Esophagus squamous epithelium (tissue), 5 donors: ENCODE results near the gene OXCT2. TPM values are rescaled to one million over a fixed set of nuclear protein-coding genes. Genes with fewer than 3 reads are reported as not detected.

Experiments used
- DNase-seq: peaks from one replicate; lab custom pipeline; 2025; lab: John Stamatoyannopoulos, UW
- H3K27ac ChIP-seq, 4 donors: fragments of 200-600 bp; sonication (generic); one replicate each; pipeline ENCODE4 v1.5.1; 2016 to 2019; ENCODE audit warnings: mild to moderate bottlenecking in 1 of 4
- H3K27me3 ChIP-seq, 4 donors: fragments of 200-600 bp; sonication (generic); 1 replicate in 3 of 4; 2 replicates in 1 of 4; pipeline versions ENCODE4 v1.5.1 to v1.6.0; 2017 to 2021; ENCODE audit warnings: antibody characterized with exemption in 1 of 4
- H3K36me3 ChIP-seq, 3 donors: fragments of 200-600 bp; sonication (generic); one replicate each; pipeline ENCODE4 v1.5.1; 2016 to 2019
- H3K4me1 ChIP-seq, 3 donors: fragments of 200-600 bp; sonication (generic); one replicate each; pipeline ENCODE4 v1.5.1; 2017 to 2019
- H3K4me3 ChIP-seq, 4 donors: fragments of 200-600 bp; sonication (generic); 1 replicate in 3 of 4; 2 replicates in 1 of 4; pipeline ENCODE4 v1.5.1; 2016 to 2019; ENCODE audit warnings: mild to moderate bottlenecking in 2 of 4, moderate library complexity in 1 of 4
- H3K9me3 ChIP-seq, 3 donors: fragments of 200-600 bp; sonication (generic); one replicate each; pipeline ENCODE4 v1.5.1; 2016 to 2019
- POLR2A ChIP-seq, 4 donors: fragments of 450-650 bp; IDR thresholded peaks; one replicate each; pipeline ENCODE4 v1.6.1; 2017; ENCODE audit warnings: antibody characterized with exemption in 4 of 4, mild to moderate bottlenecking in 4 of 4, moderate library complexity in 3 of 4
- WGBS, 2 donors: methylation state at CpG; one replicate each; pipeline ENCODE4 v1.1.5; 2018; 5-methylcytosine and 5-hydroxymethylcytosine counted together
- intact Hi-C: fragments of 100-400 bp; cut with DNase I; formaldehyde crosslinking; loops from one replicate; pipeline ENCODE4 v1.15.0; 2022
- total RNA-seq, 4 donors: library from RNA; depleted of rRNA; stranded (reverse); fragments of >200 nt; gene quantifications; one replicate each; pipeline ENCODE4 v1.1.0, GENCODE V29; 2016
- TF ChIP-seq, protein P1 (sequence below), 6 experiments: fragments of 450-650 bp in 4 of 6; fragments of 200-600 bp in 2 of 6; sonication (generic) in 2 of 6; IDR thresholded peaks; one replicate each; pipeline ENCODE4 v1.5.1; 2016 to 2019; ENCODE audit warnings: antibody characterized with exemption in 6 of 6, mild to moderate bottlenecking in 4 of 6, moderate library complexity in 4 of 6
- donor health status: DM: yes; HTN: yes; CAD: no.

The OXCT2 gene
- total RNA-seq, 4 donors from 2014 or later = 0.19 to 0.48 TPM; not detected in 2

DNA sequence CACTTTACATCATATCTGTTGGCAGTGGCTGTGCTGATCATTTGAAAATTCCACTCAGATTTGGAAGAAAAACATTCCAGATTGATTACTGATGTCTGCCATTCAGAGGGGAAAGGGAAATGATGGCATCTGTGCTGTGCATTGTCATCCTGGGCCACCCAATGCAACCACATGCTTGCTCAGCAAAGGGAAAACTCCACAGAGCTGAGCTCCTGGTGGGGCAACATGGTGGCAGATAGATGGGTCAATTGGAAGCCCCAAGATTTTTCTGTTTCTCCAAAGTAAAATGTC is 11.8 kb downstream of the OXCT2 start:
- DNase-seq = no peak
- H3K36me3 ChIP-seq = peaks cover 0 to 65% (median 0%) of the 10 kb centered on the region in 3 donors
- peaks cover 0 to 3% (median 0%) of the 10 kb centered on the region in 3 donors for H3K4me1 ChIP-seq
- intact Hi-C loops = no loop called here
- no peak for TF ChIP-seq POLR2A (IDR thresholded peaks at IDR 0.05)
- TF ChIP-seq, protein P1, sequence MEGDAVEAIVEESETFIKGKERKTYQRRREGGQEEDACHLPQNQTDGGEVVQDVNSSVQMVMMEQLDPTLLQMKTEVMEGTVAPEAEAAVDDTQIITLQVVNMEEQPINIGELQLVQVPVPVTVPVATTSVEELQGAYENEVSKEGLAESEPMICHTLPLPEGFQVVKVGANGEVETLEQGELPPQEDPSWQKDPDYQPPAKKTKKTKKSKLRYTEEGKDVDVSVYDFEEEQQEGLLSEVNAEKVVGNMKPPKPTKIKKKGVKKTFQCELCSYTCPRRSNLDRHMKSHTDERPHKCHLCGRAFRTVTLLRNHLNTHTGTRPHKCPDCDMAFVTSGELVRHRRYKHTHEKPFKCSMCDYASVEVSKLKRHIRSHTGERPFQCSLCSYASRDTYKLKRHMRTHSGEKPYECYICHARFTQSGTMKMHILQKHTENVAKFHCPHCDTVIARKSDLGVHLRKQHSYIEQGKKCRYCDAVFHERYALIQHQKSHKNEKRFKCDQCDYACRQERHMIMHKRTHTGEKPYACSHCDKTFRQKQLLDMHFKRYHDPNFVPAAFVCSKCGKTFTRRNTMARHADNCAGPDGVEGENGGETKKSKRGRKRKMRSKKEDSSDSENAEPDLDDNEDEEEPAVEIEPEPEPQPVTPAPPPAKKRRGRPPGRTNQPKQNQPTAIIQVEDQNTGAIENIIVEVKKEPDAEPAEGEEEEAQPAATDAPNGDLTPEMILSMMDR (IDR thresholded peaks at IDR 0.05) = no peak
- no peaks in the 10 kb centered on the region for H3K9me3 ChIP-seq
- no peak overlapping the region for H3K4me3 ChIP-seq
- no peak overlapping the region for H3K27ac ChIP-seq
- no peaks in the 10 kb centered on the region for H3K27me3 ChIP-seq

DNA sequence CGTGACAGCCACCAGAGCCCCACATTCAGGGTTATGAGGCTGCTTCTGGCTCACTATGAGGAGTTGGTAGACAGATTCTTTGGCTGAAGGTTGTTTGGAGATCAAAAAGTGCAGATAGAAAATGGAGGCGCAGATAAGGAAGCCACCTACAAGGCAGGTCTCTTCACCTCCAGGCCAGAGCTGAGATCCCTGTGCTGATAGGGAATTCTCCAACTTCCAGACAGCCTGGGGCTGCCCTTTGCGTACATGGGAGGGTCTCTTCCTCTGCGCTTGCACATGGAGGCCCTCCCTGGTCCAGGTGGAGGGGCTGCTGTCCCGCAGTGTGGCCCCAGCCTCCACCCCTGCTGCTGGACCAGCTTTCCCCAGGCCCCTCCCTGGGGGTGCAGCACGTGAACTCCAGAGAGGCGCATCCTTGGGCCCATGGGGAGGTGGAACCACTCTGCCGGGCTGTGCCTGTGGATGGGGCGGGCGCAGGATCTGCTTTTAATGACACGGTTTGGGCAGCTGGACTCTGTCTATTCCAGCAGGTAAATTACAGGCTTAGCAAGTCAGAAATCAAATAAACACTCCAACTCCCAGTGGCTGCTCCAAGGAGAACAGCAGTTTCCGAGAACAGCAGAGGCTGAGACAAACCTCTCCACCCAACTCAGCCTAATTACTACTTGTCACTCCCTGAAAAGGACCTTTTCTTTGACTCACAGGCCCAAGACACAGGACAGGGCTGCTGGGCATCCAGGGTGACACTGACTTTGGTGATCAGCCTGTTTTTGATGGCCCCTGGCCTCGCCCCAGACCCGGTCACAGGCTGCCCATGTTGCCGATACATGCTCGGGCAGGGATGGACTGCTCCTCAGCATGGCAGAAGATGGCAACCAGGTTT is 12.4 kb downstream of the OXCT2 start:
- no peak overlapping the region for H3K4me3 ChIP-seq
- no peaks in the 10 kb centered on the region for H3K27me3 ChIP-seq
- TF ChIP-seq POLR2A (IDR thresholded peaks at IDR 0.05) = no peak
- TF ChIP-seq, protein P1 (IDR thresholded peaks at IDR 0.05) = no peak
- H3K4me1 ChIP-seq = peaks cover 0 to 8% (median 0%) of the 10 kb centered on the region in 3 donors
- no peak for DNase-seq
- intact Hi-C loops = no loop called here
- H3K9me3 ChIP-seq = no peaks in the 10 kb centered on the region
- H3K27ac ChIP-seq = no peak overlapping the region
- WGBS, 2 donors = 87 to 97% methylated on average over 5 to 9 of the region's 16 CpGs
- peaks cover 0 to 70% (median 3%) of the 10 kb centered on the region in 3 donors for H3K36me3 ChIP-seq

DNA sequence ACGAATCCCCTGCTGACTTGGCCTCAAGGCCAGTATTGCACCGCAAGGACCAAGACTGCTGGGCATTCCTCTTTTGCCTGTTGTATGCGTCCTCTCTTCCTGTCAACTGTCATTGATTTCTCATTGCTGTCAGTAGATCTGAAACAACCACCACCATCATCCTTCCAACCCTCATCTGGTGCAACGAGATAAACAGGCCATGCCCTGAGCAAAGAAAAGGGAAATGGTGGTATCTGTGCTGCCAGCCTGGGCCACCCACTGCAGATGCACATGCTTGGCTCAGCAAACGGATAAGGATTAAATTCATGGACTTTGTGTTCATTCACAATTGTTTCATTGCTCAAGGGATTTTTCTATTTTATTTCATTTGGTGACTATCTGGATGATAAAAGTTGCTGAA is 13.6 kb downstream of the OXCT2 start:
- Histone ChIP-seq H3K36me3 (peaks cover 8 to 83% (median 15%) of the 10 kb centered on the region in 3 donors), H3K4me3 (no peak overlapping the region), H3K4me1 (peaks cover 0 to 18% (median 5%) of the 10 kb centered on the region in 3 donors), H3K27ac (no peak overlapping the region), H3K9me3 (no peaks in the 10 kb centered on the region), H3K27me3 (no peaks in the 10 kb centered on the region)
- no peak for DNase-seq
- WGBS, 2 donors = 84 to 86% methylated on average over 5 of the region's 5 CpGs
- TF ChIP-seq, protein P1 (IDR thresholded peaks at IDR 0.05) = no peak
- no peak for TF ChIP-seq POLR2A (IDR thresholded peaks at IDR 0.05)
- intact Hi-C loops = no loop called here

DNA sequence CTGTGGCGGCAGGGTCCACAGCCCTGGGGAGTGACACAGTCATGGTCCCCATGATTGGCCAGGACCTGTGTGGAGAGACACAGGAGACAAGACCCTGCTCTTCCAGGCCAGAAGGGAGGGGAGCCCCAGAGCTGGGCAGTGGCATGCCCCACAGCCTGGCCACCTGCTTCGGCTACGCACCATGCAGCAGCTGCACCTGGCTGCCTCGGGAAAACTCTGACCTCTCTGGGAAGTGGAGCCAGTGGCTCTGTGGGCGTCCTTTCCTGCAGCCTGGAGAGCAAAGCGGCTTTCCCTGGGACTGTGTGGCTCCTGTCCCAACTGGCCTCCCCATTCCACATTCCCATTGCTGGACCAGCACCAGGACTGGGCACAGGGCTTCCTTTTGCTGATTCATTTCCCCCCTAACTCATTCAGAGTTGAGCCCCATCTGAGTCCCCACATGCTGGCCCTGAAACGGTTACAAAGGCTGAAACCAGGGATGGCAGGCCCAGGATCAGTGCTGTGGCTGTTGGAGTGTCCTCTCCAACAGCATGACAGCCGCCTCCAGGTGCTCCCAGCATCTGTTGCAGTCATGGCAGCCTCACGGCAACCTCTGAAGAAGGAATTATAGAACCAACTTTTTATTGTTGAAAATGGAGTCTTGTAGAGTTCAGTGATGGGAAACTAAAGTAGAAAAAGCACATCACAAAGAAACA is 15.0 kb downstream of the OXCT2 start:
- intact Hi-C loops = no loop called here
- Histone ChIP-seq H3K36me3 (peaks cover 8 to 97% (median 29%) of the 10 kb centered on the region in 3 donors), H3K27ac (no peak overlapping the region), H3K27me3 (no peaks in the 10 kb centered on the region), H3K4me1 (peaks cover 0 to 18% (median 5%) of the 10 kb centered on the region in 3 donors), H3K4me3 (no peak overlapping the region), H3K9me3 (no peaks in the 10 kb centered on the region)
- DNase-seq = no peak
- WGBS, 2 donors = 100% methylated on average over 3 of the region's 9 CpGs; no CpG with 5 or more reads in 1 of the 2 donors
- TF ChIP-seq, protein P1 (IDR thresholded peaks at IDR 0.05) = no peak
